GM21390 (cell line): ENCODE measurements around the gene PLB1.

Experiments
- ATAC-seq: cut with Tn5 transposase; IDR thresholded peaks from one replicate; pipeline ENCODE4 v1.9.1; 2021; ENCODE audit not compliant: unreplicated experiment

The PLB1 gene

DNA sequence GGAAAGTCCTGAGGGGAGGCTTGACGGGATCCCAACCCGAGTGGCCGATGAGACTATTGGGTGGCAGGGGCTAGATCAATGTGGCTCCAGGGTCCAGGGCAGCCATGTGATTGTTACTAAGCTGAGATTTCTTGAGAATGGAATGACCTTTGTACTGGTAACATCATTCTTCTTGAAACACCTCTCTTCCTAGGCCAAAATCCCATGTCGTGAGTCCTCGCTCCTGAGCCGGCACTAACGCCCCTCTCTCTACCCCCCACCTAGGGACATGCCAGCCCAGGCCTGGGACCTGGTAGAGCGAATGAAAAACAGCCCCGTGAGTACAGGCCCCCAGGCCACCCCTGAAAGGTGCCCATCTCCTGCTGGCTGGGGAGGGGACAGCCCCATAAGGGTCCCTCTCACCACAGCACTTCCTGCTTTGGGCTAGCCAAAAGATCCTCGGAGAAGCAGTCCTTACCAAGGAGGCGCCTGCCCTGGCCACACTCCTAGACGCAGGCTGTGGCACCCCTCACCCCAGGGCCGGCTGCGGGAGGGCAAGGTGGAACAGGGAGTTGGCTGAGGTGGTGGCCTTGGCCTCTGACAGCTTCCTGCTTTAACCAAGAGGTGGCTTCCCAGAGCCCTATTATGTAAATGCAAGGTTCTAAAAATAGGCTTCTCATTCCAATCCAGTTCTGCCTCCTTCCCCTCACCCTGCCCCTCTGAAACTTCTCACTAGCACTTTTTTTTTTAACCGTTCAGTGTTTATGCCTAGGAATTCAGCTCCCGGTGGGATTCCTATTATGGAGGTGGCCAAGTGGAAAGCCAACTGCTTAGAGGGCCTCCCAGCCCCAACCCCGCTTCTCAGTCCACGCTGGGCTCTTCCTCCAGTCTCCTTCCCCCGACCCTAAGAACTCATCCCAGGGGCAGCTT lies 129.2 kb downstream of the PLB1 start:
- ATAC-seq: no peak

DNA sequence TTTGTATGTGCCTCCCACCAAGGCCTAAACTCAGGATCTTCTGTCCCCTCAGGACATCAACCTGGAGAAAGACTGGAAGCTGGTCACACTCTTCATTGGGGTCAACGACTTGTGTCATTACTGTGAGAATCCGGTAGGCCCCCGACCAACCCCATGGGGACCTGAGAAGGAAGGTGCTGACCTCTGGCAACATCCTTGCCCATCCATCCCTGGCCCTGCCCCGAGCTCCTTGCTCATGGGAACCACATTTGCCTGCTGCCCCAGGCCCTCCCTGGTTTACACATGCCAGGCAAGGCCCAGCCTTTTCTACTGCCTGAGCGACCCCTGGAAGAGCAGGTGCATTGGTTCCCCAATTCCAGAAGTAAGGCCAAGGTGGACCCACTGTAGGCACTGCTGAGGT lies 130.5 kb downstream of the PLB1 start:
- no peak for ATAC-seq

DNA sequence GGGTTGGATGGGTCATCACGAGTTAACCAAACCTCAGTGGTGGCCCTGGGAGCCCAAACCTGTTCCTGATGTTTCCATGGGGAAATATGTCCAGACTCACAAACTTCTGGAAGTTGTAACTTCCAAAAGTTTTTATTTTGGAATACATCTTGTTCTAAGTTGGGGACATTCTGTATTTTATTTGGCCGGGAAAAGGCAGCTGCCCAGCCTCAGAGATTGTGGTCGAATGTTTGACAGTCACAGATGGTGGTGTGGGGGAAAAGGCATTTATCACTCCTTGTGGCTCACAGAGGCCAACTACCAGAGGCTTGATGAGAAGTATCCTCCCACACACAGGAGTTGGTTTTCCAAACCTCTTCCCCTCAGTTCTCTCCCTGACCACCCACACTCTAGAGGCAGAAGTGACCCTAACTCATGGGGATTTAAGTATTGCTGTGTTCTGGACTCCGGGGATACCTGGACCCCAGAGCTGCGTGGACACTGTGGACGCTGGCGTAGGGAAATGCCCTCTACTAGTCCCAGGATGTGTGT lies 131.1 kb downstream of the PLB1 start:
- no peak for ATAC-seq

DNA sequence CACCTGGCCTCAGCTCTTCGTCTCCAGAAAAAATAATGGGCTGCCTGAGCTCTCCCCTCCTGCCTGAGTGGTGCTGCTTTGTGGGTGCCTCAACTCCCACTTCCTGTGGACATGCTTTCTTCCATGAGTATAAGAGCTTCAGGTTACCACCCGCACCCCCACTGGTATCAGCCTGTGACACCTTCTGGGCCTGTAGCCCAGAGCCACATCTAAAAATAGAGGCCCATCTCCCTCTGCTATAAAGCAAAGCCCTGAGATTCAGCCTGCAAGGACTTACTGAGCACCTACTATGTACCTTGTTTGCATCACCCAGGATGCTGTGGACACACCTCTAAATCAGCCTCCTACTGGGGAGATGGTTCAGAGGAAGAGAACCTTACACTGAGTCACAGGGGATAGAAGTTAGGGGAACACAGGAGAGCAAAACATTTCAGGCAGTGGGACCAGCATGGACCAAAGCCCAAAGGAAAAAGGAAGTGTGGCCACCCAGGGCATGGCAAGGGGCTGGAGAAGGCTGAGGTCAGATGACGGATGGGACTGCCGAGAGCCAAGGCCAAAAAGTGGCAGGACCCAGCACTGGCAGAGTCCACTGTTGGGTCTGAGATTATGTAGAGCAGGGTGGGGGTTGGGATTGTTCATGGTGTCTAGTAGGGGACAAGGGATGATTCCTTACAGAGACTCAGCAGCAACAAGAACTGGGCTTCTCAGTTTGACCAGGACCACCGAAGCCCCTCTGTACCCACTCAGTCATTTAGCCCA lies 132.0 kb downstream of the PLB1 start:
- ATAC-seq: no peak

DNA sequence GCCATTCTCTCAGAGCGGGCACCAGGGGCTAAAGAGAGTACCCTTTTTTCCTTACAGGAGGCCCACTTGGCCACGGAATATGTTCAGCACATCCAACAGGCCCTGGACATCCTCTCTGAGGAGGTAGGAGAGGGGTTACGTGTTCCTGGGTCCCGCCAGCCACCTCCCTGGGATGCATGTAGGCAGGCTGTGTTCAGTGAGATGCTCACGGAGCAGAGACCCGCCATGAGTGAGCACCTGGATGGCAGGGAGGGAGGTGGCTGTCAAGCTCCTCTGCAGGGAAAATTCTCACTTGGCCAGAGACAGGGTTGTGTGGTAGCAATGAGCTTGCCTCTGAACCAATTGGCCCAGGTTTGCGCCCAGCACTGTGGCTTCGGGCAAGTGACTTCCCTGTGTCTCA lies 132.6 kb downstream of the PLB1 start:
- ATAC-seq: no peak

DNA sequence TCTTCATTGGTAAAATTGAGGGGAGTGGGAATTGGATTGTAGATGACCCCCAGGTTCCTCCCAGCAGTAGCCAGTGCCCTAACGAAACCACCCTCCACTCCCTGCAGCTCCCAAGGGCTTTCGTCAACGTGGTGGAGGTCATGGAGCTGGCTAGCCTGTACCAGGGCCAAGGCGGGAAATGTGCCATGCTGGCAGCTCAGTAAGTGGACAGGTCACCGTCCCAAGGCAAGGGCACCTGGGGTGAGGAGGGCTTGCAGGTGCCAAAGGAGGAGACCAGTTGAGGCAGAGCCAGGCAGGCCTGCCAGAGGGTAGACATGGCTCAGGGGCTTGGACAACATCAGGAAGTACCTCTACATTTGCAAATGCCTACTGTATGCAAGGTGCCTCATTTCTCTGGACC lies 133.1 kb downstream of the PLB1 start:
- ATAC-seq: no peak

DNA sequence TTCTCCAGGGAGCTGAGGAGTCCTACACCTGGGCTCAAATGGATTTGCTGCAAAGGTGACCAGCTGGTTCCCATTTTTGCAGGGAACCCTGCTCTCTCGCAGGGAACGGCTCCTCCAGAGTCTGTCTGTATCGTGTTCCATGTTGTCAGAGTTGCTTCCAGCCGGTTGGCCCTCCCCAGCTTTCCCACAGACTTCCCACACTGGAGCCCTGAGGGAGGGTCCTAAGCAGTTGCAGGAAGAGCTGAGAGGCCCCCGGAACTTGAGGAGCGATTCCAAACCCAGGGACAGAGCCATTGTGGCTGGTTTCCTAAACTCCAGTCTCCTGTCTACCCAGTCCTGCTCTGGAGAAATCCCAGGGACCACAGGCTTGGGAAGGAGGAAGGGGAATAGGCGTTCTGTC lies 134.1 kb downstream of the PLB1 start:
- no peak for ATAC-seq

DNA sequence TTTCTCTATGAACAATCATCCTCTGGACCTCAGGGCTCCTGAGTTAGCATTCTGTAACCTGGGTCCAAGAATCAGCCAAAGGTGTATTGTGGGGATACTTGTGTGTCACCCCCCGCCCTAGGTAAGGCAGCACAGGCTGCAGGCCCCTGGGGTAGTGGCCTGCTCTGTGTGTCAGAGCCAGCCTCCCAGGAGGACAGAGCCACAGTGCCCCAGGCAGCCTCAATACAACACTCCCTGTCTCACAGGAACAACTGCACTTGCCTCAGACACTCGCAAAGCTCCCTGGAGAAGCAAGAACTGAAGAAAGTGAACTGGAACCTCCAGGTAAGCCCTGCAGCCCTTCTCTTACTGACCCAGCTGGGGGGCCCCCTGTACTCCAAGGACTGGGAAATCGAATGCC lies 134.5 kb downstream of the PLB1 start:
- no peak for ATAC-seq

DNA sequence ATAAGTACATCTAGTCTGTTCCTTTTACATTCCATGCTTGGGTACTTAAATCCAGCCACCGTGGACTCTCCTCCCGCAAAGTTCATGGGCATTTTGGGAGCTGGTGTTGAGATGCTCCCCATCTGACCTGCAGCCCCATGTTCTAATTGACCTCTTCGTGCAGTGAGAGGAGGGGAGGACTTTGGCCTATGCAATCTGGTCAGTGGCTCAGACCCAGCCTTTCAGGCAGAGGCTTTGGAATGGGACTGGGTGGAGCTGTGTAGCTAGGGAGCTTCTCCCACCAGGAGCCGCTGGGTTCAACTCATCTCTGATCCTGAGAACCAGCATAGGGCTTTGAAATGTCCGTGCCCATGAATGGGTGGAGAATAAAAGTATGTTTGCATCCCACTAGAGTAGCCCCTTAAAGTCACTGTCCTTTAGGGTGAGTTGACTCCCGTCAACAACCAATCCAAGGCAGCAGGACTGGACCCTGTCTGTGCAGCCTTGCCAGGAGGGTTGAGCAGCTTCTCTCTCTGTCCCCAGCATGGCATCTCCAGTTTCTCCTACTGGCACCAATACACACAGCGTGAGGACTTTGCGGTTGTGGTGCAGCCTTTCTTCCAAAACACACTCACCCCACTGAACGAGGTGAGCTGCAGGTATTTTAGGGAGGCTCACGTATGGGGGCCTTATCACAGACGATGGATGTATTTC lies 135.8 kb downstream of the PLB1 start:
- no peak for ATAC-seq

DNA sequence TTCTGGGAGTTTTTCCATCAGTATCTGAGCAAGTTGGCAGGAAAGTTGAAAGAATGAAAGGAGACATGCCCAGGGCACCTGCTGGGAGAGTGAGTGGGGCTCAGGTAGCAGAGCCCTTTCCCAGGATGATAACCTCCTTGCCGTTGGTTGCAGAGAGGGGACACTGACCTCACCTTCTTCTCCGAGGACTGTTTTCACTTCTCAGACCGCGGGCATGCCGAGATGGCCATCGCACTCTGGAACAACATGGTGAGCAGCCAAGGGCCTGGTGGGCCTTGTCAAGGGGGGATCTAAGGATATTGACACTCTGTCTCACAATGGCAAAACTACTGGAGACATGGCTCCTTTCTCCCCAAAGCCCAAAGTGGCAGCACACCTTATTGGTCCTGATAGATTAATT lies 136.9 kb downstream of the PLB1 start:
- no peak for ATAC-seq

DNA sequence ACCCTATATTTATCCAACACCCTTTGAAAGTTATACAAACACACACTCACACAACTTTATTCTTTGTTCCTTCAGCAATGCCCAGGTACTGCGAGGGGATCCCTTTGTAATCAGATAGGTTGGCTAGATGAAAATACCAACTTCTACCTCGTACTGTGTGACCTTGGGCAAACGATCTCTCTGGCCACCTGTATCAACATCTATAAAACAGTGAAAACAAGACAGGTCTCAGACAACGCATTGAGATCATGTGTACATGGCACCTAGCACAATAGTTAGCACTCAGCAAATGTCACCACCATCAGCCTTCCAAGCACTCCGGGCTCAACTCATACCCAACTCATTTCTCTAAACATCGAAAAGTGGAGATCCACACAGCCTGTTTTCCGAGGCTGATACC lies 137.3 kb downstream of the PLB1 start:
- ATAC-seq: no peak

DNA sequence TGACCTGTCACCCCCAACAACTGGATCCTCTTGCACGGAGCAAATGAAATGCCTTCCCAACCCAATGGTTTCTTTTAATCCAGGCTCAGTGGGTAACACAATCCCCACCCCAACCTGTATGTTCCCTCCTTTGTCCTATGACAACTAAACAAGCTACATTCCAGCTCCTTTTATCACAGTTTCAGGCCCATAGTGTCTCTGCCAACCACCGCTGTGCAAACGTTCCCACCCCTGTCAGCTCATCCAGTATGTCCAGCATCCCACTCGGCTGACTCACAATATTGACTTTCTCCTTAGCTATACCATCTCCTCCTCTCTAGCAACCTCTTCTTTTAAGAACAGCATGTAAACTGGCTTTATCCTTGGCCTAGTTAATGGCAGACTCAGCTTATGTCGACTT lies 137.9 kb downstream of the PLB1 start:
- no peak for ATAC-seq

DNA sequence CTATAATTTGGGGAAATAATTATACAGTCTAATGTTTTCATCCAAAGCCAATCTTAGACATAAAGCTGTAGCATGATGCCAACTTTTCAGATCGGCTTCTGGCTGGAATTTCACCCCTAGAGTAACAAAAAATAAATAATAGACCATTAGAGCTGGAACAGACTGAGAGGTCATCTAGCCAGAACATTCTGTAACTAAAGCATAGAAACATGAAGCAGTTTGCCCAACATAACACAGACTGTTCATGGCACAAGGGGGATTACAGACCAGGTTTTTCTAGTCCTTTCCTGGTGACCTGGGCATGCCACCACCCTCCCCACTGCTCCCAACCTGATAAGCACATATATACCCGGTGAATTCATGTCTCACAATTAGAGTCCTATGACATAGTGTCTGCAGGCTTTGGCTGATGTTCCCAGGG lies 139.3 kb downstream of the PLB1 start:
- ATAC-seq: no peak

DNA sequence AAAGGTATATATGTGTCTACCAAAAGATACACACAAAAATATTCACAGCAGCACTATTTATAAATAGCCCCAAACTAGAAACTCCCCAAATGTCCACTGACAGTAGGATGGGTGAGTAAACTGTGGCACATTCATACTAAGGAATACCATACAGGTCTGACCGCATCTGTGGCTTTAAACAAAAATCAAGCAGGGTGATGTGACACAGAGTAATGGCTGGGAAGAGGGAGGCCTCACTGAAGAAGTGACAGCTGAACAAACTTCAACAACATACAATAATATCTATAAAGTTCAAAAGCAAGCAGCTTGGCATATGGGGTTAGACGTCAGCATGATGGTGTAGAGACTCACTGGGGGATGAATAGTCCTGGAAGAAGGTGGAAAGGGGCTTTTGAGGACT lies 140.6 kb downstream of the PLB1 start:
- no peak for ATAC-seq

DNA sequence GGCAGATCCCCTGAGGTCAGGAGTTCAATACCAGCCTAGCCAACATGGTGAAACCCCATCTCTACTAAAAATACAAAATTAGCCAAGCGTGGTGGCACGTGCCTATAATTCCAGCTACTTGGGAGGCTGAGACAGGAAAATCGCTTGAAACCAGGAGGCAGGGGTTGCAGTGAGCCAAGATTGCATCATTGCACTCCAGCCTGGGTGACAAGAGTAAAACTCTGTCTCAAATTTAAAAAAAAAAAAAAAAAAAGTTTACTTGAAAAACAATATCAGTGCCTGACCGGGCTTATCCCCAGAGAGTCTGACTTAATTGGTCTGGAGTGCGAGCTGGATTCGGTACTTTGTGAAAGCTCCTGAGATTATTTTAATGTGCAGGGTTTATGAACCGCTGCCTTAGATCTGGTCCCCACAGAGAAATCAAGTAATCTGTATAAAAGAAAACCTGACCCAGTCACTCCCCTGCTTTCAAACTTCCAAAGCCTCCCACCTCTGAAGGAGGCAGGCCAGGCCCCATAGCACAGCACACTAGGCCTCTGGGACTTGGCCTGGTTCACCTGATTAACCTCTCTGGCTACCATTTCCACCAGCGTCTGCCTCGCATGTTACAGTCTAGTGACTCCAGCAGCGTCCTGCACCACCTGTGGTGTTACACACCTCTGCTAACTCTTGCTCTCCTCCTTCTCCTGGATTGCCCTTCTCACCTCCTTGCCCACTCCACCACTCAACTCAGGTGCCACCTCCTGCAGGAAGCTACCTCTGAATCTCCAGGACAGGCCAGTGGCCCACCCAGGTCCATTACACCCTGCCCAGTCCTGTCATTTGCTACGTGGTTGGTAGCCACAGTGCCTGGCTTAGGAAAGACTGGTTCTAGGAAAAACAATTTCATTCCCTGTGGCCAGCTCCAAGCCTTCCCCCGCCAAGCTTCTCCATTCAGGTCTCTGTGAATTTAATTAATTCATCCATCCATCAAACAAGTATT lies 141.5 kb downstream of the PLB1 start:
- no peak for ATAC-seq

DNA sequence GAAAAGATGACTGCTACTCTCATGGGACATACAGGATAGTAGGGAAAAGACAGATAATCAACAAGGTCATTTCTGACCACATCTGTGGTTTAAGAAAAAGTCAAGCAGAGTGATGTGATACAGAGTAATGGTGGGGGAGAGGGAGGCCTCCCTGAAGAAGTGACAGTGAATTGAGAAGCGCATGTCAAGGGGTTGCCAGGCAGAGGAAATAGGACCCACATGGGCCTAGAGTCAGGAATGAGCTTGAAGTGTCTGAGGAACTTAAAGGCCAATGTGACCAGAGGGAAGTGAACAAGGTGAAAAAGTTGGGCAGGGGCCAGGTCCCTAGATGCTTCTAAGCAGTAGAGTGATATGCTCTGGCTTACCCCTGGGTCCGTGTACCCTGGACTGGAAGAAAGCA lies 142.2 kb downstream of the PLB1 start:
- no peak for ATAC-seq

DNA sequence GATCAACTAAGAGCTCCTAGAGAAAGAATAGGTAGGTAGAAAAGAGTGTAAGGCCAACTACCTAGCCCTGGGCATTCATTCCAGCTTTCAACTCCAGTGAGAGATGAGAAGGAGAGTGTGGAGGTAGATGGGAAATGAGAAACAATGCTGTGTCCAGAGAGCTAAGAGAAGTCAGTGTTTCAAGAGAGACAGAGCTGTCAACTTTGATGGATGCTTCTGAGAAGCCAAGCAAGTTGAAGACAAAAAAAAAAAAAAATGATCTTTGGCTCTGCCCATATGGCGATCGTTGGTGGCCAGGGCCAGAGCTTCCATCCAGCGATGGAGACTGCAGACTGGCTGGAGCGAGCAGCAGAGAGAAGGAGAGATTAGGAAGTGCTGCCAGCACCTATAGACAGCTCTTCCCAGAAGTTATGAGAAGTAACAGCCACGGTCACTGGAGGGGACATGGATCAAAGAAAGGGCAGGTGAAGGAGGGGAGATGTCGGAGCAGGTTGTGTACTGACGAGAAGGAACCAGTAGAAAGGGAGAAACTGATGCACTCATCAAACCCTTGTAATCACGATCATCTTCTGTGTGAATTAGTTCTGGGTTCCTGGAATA lies 143.3 kb downstream of the PLB1 start:
- ATAC-seq: no peak

DNA sequence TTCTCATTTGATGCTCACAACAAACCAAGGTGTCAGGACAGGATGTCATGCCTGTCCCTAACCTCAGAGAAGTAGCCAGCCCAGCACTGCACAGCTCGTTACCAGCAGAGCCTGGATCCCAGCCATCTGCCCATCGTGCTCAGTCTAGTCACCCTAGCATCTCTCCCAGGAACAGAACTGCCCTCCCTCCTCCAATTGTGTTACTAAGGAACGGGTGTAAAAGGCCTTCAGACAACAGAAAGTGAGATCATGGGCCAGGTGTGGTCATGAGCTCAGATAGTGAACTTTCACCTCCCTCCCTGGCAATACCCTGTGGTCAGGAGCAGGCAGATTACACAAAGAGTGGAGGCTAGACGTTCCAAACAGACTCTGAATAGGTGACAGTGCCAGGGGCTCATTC lies 144.0 kb downstream of the PLB1 start:
- ATAC-seq: no peak

DNA sequence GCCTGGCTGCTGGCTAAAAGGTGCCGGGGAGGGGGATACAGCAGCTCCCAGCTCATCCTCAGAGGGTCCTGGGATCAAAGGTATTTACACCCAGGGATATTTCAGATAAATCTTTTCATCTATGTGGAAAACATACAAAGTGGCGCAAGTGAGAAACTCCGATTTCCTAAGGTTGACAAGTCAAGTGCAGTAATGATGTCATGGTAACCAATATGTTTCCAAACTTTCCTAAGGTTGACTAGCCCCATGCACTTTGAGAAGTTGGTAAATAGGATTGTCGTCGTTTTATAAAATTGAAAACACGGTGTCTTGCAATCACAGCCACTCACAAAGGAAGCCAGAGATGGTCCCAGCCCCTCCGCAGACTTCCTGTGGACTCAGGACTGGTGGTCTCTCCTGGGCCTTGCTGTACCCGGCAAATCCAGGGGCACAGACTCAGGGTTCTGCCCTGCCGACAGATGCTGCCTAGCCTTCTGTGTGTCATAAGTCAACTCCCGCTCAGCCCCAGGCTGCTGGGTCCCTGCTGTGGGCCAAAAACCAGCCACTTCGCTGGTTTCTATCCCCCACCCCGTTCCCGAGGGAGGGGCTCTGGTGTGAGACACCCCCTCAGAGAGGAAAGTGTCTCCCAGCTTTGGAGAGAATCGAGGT lies 144.5 kb downstream of the PLB1 start:
- no peak for ATAC-seq
